H9 (cell line): ENCODE results near the gene CKMT2. TPM values are rescaled to one million over a fixed set of nuclear protein-coding genes. Genes with fewer than 3 reads are reported as not detected.

Experiments used
- DNase-seq: peaks from one replicate; pipeline ENCODE4 v3.0.0-alpha.2; 2017
- H2AFZ ChIP-seq: one replicate; pipeline ENCODE4 v1.6.1; 2013; ENCODE audit warnings: mild to moderate bottlenecking, low read length, control low read depth, moderate library complexity
- H2AK5ac ChIP-seq: 2 replicates; pipeline ENCODE4 v1.6.1; 2013; ENCODE audit warnings: low read length, control low read depth, mixed read lengths; ENCODE audit not compliant: insufficient read length
- H2BK120ac ChIP-seq: one replicate; pipeline ENCODE4 v1.6.1; 2013; ENCODE audit warnings: low read depth, mild to moderate bottlenecking, low read length, control low read depth, inconsistent platforms; ENCODE audit not compliant: poor library complexity, severe bottlenecking
- H2BK12ac ChIP-seq: 2 replicates; pipeline ENCODE4 v1.6.1; 2013; ENCODE audit warnings: low read length, control low read depth, mixed read lengths, low read depth; ENCODE audit not compliant: insufficient read length
- H2BK15ac ChIP-seq: 2 replicates; pipeline ENCODE4 v1.6.1; 2013; ENCODE audit warnings: low read depth, low read length, control low read depth
- H2BK20ac ChIP-seq: one replicate; pipeline ENCODE4 v1.6.1; 2013; ENCODE audit warnings: low read depth, mild to moderate bottlenecking, low read length, control low read depth, inconsistent platforms; ENCODE audit not compliant: poor library complexity, severe bottlenecking
- H2BK5ac ChIP-seq: 2 replicates; pipeline ENCODE4 v1.6.1; 2013; ENCODE audit warnings: low read length, control low read depth, mixed read lengths; ENCODE audit not compliant: insufficient read length
- H3K14ac ChIP-seq: 2 replicates; pipeline ENCODE4 v1.6.1; 2013; ENCODE audit warnings: low read length, control low read depth; ENCODE audit not compliant: insufficient read depth
- H3K18ac ChIP-seq: 2 replicates; pipeline ENCODE4 v1.6.1; 2013; ENCODE audit warnings: low read depth, mild to moderate bottlenecking, mixed read lengths, low read length, control low read depth; ENCODE audit not compliant: insufficient read length
- H3K23ac ChIP-seq: 2 replicates; pipeline ENCODE4 v1.6.1; 2013; ENCODE audit warnings: low read length, control low read depth, mixed read lengths, low read depth; ENCODE audit not compliant: insufficient read length
- H3K23me2 ChIP-seq: 2 replicates; pipeline ENCODE4 v1.6.1; 2013; ENCODE audit warnings: low read depth, mild to moderate bottlenecking, mixed read lengths, low read length, control low read depth; ENCODE audit not compliant: insufficient read length, poor library complexity, severe bottlenecking
- H3K27ac ChIP-seq: 2 replicates; pipeline ENCODE4 v1.5.1; 2013; ENCODE audit warnings: low read length, control low read depth, mixed read lengths, low read depth; ENCODE audit not compliant: insufficient read length
- H3K27me3 ChIP-seq: 2 replicates; pipeline ENCODE4 v1.6.1; 2013; ENCODE audit warnings: low read length, control low read depth, inconsistent platforms; ENCODE audit not compliant: insufficient read depth
- H3K4ac ChIP-seq: 2 replicates; pipeline ENCODE4 v1.6.1; 2013; ENCODE audit warnings: low read depth, mild to moderate bottlenecking, control low read depth, inconsistent platforms, low read length, moderate library complexity
- H3K4me1 ChIP-seq: 2 replicates; pipeline ENCODE4 v1.6.1; 2013; ENCODE audit warnings: low read length, control low read depth, inconsistent platforms; ENCODE audit not compliant: insufficient read depth
- H3K4me2 ChIP-seq: 2 replicates; pipeline ENCODE4 v1.6.1; 2013; ENCODE audit warnings: low read length, control low read depth, mixed read lengths; ENCODE audit not compliant: insufficient read length, insufficient read depth
- H3K56ac ChIP-seq: 2 replicates; pipeline ENCODE4 v1.6.1; 2013; ENCODE audit warnings: low read depth, mild to moderate bottlenecking, mixed read lengths, low read length, control low read depth; ENCODE audit not compliant: insufficient read length
- H3K79me1 ChIP-seq: 2 replicates; pipeline ENCODE4 v1.6.1; 2013; ENCODE audit warnings: low read depth, mild to moderate bottlenecking, moderate library complexity, low read length, control low read depth, inconsistent platforms; ENCODE audit not compliant: insufficient read depth, poor library complexity, severe bottlenecking
- H3K79me2 ChIP-seq: 2 replicates; pipeline ENCODE4 v1.6.1; 2013; ENCODE audit warnings: low read length, control low read depth, inconsistent platforms; ENCODE audit not compliant: insufficient read depth
- H3K9ac ChIP-seq: 2 replicates; pipeline ENCODE4 v1.6.1; 2013; ENCODE audit warnings: low read length, control low read depth, mixed read lengths; ENCODE audit not compliant: insufficient read length; ENCODE audit errors: extremely low read depth
- H3K9me3 ChIP-seq: one replicate; pipeline ENCODE4 v1.6.1; 2013; ENCODE audit warnings: low read depth, low read length, inconsistent platforms; ENCODE audit not compliant: control insufficient read depth
- H3T11ph ChIP-seq: one replicate; pipeline ENCODE4 v1.6.1; 2013; ENCODE audit warnings: mild to moderate bottlenecking, low read length, control low read depth, inconsistent platforms
- H4K20me1 ChIP-seq: one replicate; pipeline ENCODE4 v1.6.1; 2013; ENCODE audit not compliant: control insufficient read depth, insufficient read length, insufficient read depth
- H4K5ac ChIP-seq: 2 replicates; pipeline ENCODE4 v1.6.1; 2013; ENCODE audit warnings: low read depth, mild to moderate bottlenecking, mixed read lengths, low read length, control low read depth; ENCODE audit not compliant: insufficient read length
- H4K8ac ChIP-seq: replicated peaks from 2 replicates; pipeline ENCODE4 v1.6.1; 2013; ENCODE audit warnings: low read length, control low read depth, mixed read lengths, low read depth; ENCODE audit not compliant: insufficient read length
- H4K91ac ChIP-seq: 2 replicates; pipeline ENCODE4 v1.6.1; 2013; ENCODE audit warnings: low read depth, mild to moderate bottlenecking, moderate library complexity, mixed read lengths, low read length, control low read depth; ENCODE audit not compliant: insufficient read length
- H3K27ac Mint-ChIP-seq, 3 experiments: 2 replicates in 2 of 3; 3 replicates in 1 of 3; pipeline ENCODE4 v1.8.0; 2020 to 2021; ENCODE audit warnings: mixed read lengths in 3 of 3, mild to moderate bottlenecking in 1 of 3, moderate library complexity in 1 of 3
- H3K27me3 Mint-ChIP-seq: 2 replicates; pipeline ENCODE4 v1.8.0; 2021; ENCODE audit warnings: low read depth, mild to moderate bottlenecking, moderate library complexity, mixed read lengths
- H3K36me3 Mint-ChIP-seq, 3 experiments: 2 replicates in 2 of 3; 3 replicates in 1 of 3; pipeline ENCODE4 v1.8.0; 2020 to 2021; ENCODE audit warnings: low read depth in 3 of 3, mixed read lengths in 3 of 3; ENCODE audit not compliant: insufficient read depth in 1 of 3
- H3K4me1 Mint-ChIP-seq, 2 experiments: 2 replicates each; pipeline ENCODE4 v1.8.0; 2020; ENCODE audit warnings: mixed read lengths in 2 of 2
- H3K4me3 Mint-ChIP-seq, 2 experiments: 2 replicates in 1 of 2; 3 replicates in 1 of 2; pipeline ENCODE4 v1.8.0; 2020 to 2021; ENCODE audit warnings: mild to moderate bottlenecking in 2 of 2, mixed read lengths in 2 of 2, moderate library complexity in 1 of 2
- H3K9me3 Mint-ChIP-seq, 2 experiments: 2 replicates in 1 of 2; 3 replicates in 1 of 2; pipeline ENCODE4 v1.8.0; 2020; ENCODE audit warnings: mild to moderate bottlenecking in 2 of 2, mixed read lengths in 2 of 2, moderate library complexity in 1 of 2
- WGBS: extraction: QIAGEN DNeasy Blood & Tissue Kit; methylation state at CpG from one replicate; pipeline ENCODE4 v1.1.7; 2013; ENCODE audit warnings: missing lambda C conversion rate, low lambda C conversion rate, mixed read lengths; ENCODE audit not compliant: insufficient read length; ENCODE audit errors: extremely low coverage; 5-methylcytosine and 5-hydroxymethylcytosine counted together
- total RNA-seq: library from RNA; stranded (reverse); gene quantifications from 2 replicates; pipeline ENCODE4 v1.2.1, GENCODE V29; 2021
- TF ChIP-seq, protein P1 (sequence below): fragments of 200-600 bp; sonication (generic); conservative IDR thresholded peaks from 3 replicates; pipeline ENCODE4 v1.8.0; 2021; ENCODE audit warnings: antibody characterized with exemption, mild to moderate bottlenecking

Gene CKMT2
- total RNA-seq, 1 experiment from 2014 or later = 1.8 TPM

DNA sequence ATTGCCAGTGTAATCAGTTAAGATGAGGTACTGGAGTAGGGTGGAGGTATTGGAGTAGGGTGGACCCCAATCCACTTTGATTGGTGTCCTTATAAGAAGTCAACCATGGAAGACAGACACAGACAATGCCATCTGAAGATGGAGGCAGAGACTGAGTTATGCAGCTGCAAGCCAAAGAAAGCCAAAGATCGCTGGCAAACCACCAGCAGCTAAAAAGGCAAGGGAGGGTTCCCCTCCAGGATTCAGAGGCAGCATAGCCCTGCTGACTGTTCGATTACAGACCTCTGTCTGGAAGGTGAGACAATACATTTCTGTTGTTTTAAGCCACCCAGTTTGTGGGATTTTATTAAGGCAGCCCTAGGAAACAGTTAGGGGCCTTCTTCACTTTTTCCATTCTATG lies 30.5 kb upstream of the CKMT2 start:
- Histone ChIP-seq H3K27me3 (no peaks in the 10 kb centered on the region), H4K8ac (no peak overlapping the region), H3K14ac (no peak overlapping the region), H2BK15ac (no peak overlapping the region), H3K79me1 (no peaks in the 10 kb centered on the region), H3K23ac (no peak overlapping the region), H3K4me2 (no peak overlapping the region), H3K79me2 (no peaks in the 10 kb centered on the region), H3K56ac (no peak overlapping the region), H2BK120ac (no peak overlapping the region), H2AK5ac (no peak overlapping the region), H3K23me2 (no peaks in the 10 kb centered on the region), H2BK12ac (no peak overlapping the region), H2AFZ (no peak overlapping the region), H2BK5ac (no peak overlapping the region), H4K5ac (no peak overlapping the region), H2BK20ac (no peak overlapping the region), H3K9ac (no peak overlapping the region), H3K9me3 (no peaks in the 10 kb centered on the region), H4K20me1 (no peaks in the 10 kb centered on the region), H4K91ac (no peak overlapping the region), H3T11ph (no peak overlapping the region), H3K4me1 (no peaks in the 10 kb centered on the region), H3K4ac (no peak overlapping the region), H3K18ac (no peak overlapping the region), H3K27ac (no peak overlapping the region)
- no CpG with 5 or more reads among the region's 2 CpGs for WGBS
- Mint-ChIP-seq H3K36me3 (no peaks in the 10 kb centered on the region), H3K27ac (no peak overlapping the region), H3K4me1 (no peaks in the 10 kb centered on the region), H3K9me3 (no peaks in the 10 kb centered on the region), H3K27me3 (no peaks in the 10 kb centered on the region), H3K4me3 (no peak overlapping the region)
- DNase-seq = no peak
- TF ChIP-seq, protein P1, sequence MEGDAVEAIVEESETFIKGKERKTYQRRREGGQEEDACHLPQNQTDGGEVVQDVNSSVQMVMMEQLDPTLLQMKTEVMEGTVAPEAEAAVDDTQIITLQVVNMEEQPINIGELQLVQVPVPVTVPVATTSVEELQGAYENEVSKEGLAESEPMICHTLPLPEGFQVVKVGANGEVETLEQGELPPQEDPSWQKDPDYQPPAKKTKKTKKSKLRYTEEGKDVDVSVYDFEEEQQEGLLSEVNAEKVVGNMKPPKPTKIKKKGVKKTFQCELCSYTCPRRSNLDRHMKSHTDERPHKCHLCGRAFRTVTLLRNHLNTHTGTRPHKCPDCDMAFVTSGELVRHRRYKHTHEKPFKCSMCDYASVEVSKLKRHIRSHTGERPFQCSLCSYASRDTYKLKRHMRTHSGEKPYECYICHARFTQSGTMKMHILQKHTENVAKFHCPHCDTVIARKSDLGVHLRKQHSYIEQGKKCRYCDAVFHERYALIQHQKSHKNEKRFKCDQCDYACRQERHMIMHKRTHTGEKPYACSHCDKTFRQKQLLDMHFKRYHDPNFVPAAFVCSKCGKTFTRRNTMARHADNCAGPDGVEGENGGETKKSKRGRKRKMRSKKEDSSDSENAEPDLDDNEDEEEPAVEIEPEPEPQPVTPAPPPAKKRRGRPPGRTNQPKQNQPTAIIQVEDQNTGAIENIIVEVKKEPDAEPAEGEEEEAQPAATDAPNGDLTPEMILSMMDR = no peak
